Muscle of leg (tissue), 11 donors: ENCODE measurements around the gene ZNF423. TPM values are rescaled to one million over a fixed set of nuclear protein-coding genes. Genes with fewer than 3 reads are reported as not detected.
A peak's percentile ranks its signal among the peaks of the same experiment; 100 is the strongest.

ENCODE experiments used
- DNase-seq: peaks from one replicate; pipeline ENCODE4 v3.0.0; 2013
- H3K27ac ChIP-seq: one replicate; pipeline ENCODE4 v1.5.1; 2013; ENCODE audit warnings: mild to moderate bottlenecking, low read length, control low read depth
- H3K27me3 ChIP-seq: one replicate; pipeline ENCODE4 v1.6.1; 2013; ENCODE audit warnings: low read length; ENCODE audit not compliant: control insufficient read depth, insufficient read depth
- H3K36me3 ChIP-seq: one replicate; pipeline ENCODE4 v1.6.1; 2013; ENCODE audit warnings: low read length; ENCODE audit not compliant: control insufficient read depth, insufficient read depth
- H3K4me1 ChIP-seq: one replicate; pipeline ENCODE4 v1.6.1; 2013; ENCODE audit warnings: low read length; ENCODE audit not compliant: control insufficient read depth, insufficient read depth
- H3K4me3 ChIP-seq: one replicate; pipeline ENCODE4 v1.5.1; 2013; ENCODE audit warnings: low read length, control low read depth
- H3K9me3 ChIP-seq: replicated peaks from 2 replicates; pipeline ENCODE4 v1.6.1; 2013; ENCODE audit warnings: low read depth, low read length; ENCODE audit not compliant: control insufficient read depth
- WGBS: methylation state at CpG from one replicate; pipeline ENCODE4 v1.1.5; 2013; ENCODE audit warnings: missing lambda C conversion rate; ENCODE audit not compliant: insufficient coverage; 5-methylcytosine and 5-hydroxymethylcytosine counted together
- polyA plus RNA-seq, 8 donors: library from polyadenylated mRNA; unstranded; fragments of 120-200 nt; gene quantifications; one replicate each; pipeline versions ENCODE4 v1.2.1 to v1.2.3, GENCODE V29; 2013; ENCODE audit warnings: inconsistent platforms in 1 of 8, low replicate concordance in 1 of 8; ENCODE audit not compliant: insufficient read length in 8 of 8, insufficient read depth in 1 of 8
- total RNA-seq: library from RNA; stranded (reverse); fragments of 120-200 nt; gene quantifications from one replicate; pipeline ENCODE4 v1.2.4, GENCODE V29; 2013

ZNF423 gene
- total and polyA plus RNA-seq, 9 donors: 15.8 to 30.0 (median 25.5) TPM

DNA sequence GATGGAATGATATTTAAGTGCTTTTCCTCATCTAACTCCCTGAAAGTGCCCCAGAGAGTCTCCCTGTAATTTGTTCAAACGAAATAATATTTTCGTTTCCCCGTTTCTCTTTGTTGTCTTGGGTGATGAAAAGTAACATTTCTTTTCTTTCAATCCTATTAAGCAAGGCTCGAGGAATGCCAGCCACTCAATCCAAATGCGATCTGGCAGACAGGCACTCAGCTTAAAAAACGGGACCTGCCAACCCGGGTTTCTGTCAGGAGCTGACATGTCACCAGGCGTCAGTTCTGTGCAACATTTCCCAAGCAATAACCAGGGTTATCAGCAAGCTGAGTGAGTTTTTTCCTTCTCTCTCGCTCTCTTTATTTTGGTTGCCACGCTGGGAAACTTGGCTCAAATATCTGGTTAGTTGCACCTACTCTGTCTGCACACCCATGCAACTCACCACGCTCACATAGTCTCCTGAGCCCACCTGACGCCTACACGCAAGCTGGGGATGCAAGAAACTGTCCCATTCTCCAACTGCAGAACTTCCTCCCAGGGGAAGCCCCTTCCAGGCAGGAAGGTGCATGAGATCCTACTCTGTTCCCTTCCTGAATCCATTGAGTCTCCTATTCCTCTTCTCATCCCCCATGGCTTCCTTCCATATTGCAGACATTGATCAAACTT is 274.1 kb downstream of the ZNF423 start:
- Histone ChIP-seq H3K27ac (no peak overlapping the region), H3K36me3 (no peaks in the 10 kb centered on the region), H3K9me3 (no peaks in the 10 kb centered on the region), H3K27me3 (peaks cover 2% of the 10 kb centered on the region), H3K4me3 (no peak overlapping the region), H3K4me1 (peaks cover 38% of the 10 kb centered on the region)
- WGBS: 46% methylated on average over 7 of the region's 13 CpGs
- DNase-seq: no peak

DNA sequence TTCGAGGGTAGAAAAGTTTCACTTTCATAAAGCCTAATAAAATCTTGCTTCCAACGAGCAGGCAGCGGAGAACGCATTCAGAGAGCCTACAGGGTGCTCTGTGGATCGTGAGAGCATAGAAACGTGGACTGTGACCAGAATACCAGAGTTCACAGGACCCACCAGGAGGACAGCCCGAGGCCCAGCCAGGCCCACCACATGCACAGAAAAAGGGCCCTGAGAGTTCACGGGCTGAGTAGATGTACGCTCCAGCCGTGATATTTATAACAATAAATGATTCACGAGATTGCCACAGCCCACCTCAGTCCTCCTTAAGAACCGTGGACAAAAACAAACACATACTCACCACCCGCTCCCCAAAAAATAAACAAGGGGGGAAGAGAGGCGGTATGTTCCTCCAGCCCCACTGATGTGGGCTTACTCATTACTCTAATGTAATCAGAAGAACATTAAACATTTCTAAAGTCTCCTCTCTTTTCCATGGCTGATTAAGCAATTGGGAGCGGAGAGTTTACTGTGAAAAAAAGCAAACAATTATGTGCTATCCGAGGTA is 275.1 kb downstream of the ZNF423 start:
- peak; percentile 41 for DNase-seq
- H3K36me3 ChIP-seq: no peaks in the 10 kb centered on the region
- H3K27ac ChIP-seq: peak overlapping the region; percentile 55
- no peaks in the 10 kb centered on the region for H3K9me3 ChIP-seq
- peaks cover 39% of the 10 kb centered on the region for H3K4me1 ChIP-seq
- H3K27me3 ChIP-seq: peaks cover 2% of the 10 kb centered on the region
- H3K4me3 ChIP-seq: no peak overlapping the region
- WGBS: 41% methylated on average over 6 of the region's 16 CpGs

DNA sequence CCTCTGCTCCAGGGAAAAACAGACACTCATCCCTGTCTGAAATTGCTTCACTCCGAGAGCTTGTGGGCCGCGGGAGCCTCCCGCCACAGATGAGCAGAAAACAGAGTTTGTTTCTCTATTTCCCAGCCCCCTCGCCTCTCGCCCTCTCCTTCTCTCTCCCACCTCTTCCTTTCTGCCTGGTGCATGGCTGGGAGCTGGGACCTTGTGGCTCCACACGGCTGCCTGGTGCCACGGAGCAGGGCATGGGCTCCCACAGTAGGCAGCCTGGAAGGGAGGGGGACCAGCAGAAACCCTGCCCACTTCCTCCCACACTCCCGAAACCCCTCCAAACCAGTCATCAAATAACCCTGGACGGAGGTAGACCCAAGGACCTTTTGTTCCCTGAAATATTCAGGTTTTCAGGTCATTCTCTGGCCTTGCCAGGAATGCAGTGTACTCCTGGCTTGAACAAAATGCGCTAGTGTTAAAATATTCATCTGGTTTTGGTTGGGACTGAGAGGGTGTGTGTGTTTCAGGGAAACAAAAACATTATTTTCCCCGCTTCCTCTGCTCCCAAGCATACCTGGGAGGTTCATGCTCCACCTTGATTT is 277.4 kb downstream of the ZNF423 start:
- H3K4me1 ChIP-seq: peaks cover 55% of the 10 kb centered on the region
- no peaks in the 10 kb centered on the region for H3K27me3 ChIP-seq
- H3K36me3 ChIP-seq: no peaks in the 10 kb centered on the region
- no peaks in the 10 kb centered on the region for H3K9me3 ChIP-seq
- DNase-seq: no peak
- H3K4me3 ChIP-seq: no peak overlapping the region
- WGBS: no CpG with 5 or more reads among the region's 12 CpGs
- peak overlapping the region; percentile 13 for H3K27ac ChIP-seq

DNA sequence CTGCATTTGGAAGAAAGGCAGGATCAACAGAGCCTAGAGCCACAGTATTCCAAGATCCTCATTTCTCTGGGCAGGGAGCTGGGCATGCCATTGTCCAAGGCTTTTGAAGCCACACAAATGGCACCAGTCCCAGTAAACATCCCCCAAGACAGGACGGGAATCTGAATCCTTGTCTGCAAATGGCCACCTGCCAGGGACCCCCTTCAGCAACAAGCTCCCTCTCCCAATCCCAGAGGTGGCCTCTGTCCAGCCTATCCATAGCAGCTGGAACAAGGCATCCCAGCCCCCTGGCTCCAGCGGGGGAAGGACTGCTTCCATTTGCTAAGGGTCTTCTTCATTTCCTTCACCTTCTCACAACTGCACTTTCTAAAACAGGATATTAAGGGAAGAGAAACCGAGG is 277.9 kb downstream of the ZNF423 start:
- Histone ChIP-seq H3K4me1 (peaks cover 55% of the 10 kb centered on the region), H3K36me3 (no peaks in the 10 kb centered on the region), H3K9me3 (no peaks in the 10 kb centered on the region), H3K27me3 (no peaks in the 10 kb centered on the region), H3K4me3 (no peak overlapping the region), H3K27ac (peak overlapping the region; percentile 29)
- no peak for DNase-seq
- 0% methylated on average over 1 of the region's 3 CpGs for WGBS

DNA sequence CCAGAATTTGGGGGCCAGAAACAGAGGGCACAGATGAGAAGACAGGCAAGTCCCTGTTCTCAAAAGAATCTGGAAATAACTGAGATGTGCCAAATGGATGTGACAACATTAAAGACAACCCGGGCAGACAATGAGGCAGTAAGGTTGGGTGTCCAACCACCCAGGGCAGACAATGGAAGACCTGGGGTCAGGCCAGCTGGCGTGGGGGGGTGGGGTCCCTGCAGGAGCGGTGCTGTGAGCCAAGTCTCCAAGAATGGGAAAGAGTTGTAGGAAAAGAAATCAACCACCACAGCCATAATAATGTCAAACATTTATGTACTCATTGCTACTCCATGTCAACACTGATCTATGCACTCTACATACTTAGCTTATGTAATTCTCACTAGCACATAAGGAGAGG is 279.0 kb downstream of the ZNF423 start:
- Histone ChIP-seq H3K4me3 (no peak overlapping the region), H3K27ac (no peak overlapping the region), H3K27me3 (no peaks in the 10 kb centered on the region), H3K9me3 (no peaks in the 10 kb centered on the region), H3K4me1 (peaks cover 55% of the 10 kb centered on the region), H3K36me3 (peaks cover 4% of the 10 kb centered on the region)
- no peak for DNase-seq
- WGBS: 90% methylated on average over 1 of the region's 3 CpGs

DNA sequence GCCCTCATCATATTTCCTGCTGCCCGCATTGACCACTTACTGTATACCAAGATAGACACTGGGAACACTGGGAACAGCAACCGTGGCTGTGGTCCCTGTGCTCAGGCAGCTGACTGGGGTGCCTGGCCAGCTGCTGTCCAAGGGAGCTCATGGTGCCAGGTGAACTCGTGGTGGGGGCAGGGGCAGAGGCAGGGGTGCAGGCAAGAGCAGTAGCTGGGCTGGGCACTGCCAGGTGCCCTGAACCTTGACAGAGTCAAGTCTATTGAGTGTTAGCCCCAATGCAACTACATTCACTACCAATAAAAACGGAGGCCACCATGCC is 279.8 kb downstream of the ZNF423 start:
- DNase-seq: no peak
- Histone ChIP-seq H3K9me3 (no peaks in the 10 kb centered on the region), H3K27ac (no peak overlapping the region), H3K4me3 (no peak overlapping the region), H3K4me1 (peaks cover 55% of the 10 kb centered on the region), H3K36me3 (peaks cover 4% of the 10 kb centered on the region), H3K27me3 (no peaks in the 10 kb centered on the region)
- WGBS: 84% methylated on average over 3 of the region's 4 CpGs

DNA sequence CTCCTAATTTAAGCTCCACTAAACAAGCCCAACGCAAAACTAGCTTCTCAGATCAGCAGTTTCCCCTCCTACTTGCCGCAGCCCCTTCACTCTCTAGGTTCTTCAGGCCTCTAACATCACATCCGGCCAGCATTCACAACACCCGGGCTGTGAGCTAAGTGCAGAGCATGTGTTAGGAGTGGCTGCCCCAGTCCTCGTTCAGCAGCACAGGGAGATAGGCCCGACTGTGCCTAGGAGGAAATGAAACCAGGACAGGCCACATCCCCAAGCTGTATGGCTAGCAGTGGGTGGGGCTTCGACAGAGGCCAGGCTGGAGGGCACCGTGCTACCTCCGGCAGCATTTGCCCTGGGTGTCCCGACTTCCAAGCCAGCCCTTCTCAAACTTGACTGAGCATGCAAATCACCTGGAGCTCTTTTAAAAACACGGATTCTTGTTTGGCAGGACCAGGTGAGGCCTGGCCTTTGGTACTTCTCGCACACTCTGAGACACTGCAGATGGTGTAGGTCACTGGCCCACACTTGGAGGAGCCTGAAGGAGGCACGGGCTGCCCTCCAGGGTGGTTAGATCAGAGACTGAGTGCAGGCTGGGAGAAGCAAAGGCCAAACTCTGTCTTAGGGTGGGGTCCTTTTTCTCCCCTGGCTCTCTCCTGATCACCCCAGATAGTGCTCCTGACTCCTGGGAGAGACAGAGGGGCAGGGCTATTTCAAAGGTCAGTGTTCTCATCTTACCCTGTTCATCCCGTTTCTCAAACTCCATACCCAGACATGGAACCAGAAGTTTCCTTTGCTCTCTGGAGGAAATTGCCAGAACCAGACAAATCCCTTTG is 280.4 kb downstream of the ZNF423 start:
- H3K4me3 ChIP-seq: no peak overlapping the region
- no peaks in the 10 kb centered on the region for H3K27me3 ChIP-seq
- H3K9me3 ChIP-seq: no peaks in the 10 kb centered on the region
- 38% methylated on average over 14 of the region's 14 CpGs for whole genome bisulfite sequencing
- peaks cover 53% of the 10 kb centered on the region for H3K4me1 ChIP-seq
- H3K27ac ChIP-seq: peak overlapping the region; percentile 40
- H3K36me3 ChIP-seq: peaks cover 4% of the 10 kb centered on the region
- DNase-seq: peak; percentile 78

DNA sequence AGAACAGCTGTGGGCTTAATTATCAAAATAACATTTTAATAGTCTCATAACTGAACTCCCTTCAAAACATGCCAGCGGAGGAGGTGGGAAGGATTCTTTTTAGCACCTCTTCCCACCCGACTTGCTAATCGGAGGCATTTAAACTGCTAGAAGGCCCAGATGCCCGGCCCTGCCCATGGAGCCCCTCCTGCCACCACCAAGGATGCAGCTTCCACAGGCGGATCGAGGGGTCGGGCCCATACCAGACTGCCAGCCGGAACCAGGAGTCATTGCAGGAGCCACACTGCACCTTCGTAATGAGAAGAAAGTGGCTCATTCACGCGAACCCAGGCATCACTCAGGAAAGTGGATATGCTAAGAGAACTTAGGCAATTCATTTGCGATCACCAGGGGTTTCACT is 281.1 kb downstream of the ZNF423 start:
- Histone ChIP-seq H3K4me1 (peaks cover 53% of the 10 kb centered on the region), H3K4me3 (no peak overlapping the region), H3K27ac (peak overlapping the region; percentile 40), H3K9me3 (no peaks in the 10 kb centered on the region), H3K27me3 (no peaks in the 10 kb centered on the region), H3K36me3 (peaks cover 4% of the 10 kb centered on the region)
- WGBS: 79% methylated on average over 6 of the region's 12 CpGs
- DNase-seq: no peak

DNA sequence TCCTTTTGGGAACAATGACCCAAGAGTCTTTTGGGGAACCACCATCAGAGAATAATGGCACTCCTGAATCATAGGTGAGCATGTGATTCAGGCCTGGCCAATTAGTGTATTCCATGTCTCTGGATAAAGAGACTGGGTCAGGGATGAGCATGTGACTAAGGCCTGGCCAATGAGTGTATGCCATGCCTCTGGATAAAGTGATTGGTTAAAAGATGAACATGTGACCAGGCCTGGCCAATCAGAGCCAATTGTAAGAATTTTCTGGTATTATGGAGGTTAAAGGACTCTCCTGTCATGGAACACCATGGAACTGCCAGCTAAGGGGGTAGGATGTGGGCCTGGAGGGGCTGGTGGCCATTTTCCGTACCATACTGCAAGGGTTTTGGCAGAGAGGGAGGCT is 288.0 kb downstream of the ZNF423 start:
- no peaks in the 10 kb centered on the region for H3K9me3 ChIP-seq
- 91% methylated on average over 1 of the region's 1 CpG for WGBS
- peaks cover 4% of the 10 kb centered on the region for H3K36me3 ChIP-seq
- H3K27ac ChIP-seq: no peak overlapping the region
- no peak overlapping the region for H3K4me3 ChIP-seq
- H3K27me3 ChIP-seq: no peaks in the 10 kb centered on the region
- peaks cover 62% of the 10 kb centered on the region for H3K4me1 ChIP-seq
- DNase-seq: no peak

DNA sequence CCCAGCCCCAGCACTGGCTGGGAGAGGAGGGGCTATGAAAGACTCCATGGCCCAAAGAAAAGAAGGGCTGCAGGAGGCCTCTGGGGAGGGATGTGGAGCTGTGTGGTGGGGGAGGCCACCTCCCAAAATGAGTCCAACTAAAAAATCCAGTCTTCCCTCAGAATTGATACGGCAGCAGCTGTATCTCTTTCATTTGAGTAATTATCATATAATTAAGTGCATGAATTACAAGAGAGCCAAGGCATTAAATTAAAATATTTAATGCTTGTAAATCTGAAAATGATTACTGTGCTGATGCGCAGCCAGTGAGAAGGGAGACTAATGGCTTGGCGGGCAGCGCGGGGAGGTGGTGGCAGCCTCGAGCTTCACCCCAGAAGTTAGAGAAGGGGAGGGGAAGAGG is 289.5 kb downstream of the ZNF423 start:
- Histone ChIP-seq H3K36me3 (no peaks in the 10 kb centered on the region), H3K9me3 (no peaks in the 10 kb centered on the region), H3K4me3 (no peak overlapping the region), H3K27ac (no peak overlapping the region), H3K27me3 (no peaks in the 10 kb centered on the region), H3K4me1 (peaks cover 63% of the 10 kb centered on the region)
- no peak for DNase-seq
- 84% methylated on average over 5 of the region's 6 CpGs for WGBS
